Lower leg skin (tissue), 4 donors: Measurements from ENCODE around the gene PLPPR5. TPM values are rescaled to one million over a fixed set of nuclear protein-coding genes. Genes with fewer than 3 reads are reported as not detected.

Source experiments
- DNase-seq, 2 donors: peaks; one replicate each; pipeline ENCODE4 v3.0.0-alpha.2; 2019; ENCODE audit warnings: low spot score in 2 of 2
- H3K4me3 ChIP-seq: fragments of 200-600 bp; sonication (generic); 2 replicates; pipeline ENCODE4 v1.5.1; 2017; ENCODE audit warnings: mild to moderate bottlenecking, low read depth; ENCODE audit not compliant: poor library complexity, severe bottlenecking
- POLR2A ChIP-seq, 2 donors: fragments of 450-650 bp; IDR thresholded peaks; one replicate each; pipeline ENCODE4 v1.6.1; 2016 to 2017; ENCODE audit warnings: antibody characterized with exemption in 2 of 2, mild to moderate bottlenecking in 1 of 2, moderate library complexity in 1 of 2
- WGBS, 2 donors: methylation state at CpG; one replicate each; pipeline ENCODE4 v1.1.5; 2018; 5-methylcytosine and 5-hydroxymethylcytosine counted together
- intact Hi-C: fragments of 100-400 bp; cut with DNase I; formaldehyde crosslinking; loops from one replicate; pipeline ENCODE4 v1.15.0; 2023; ENCODE audit warnings: low total_unique reads
- total RNA-seq, 4 donors: library from RNA; depleted of rRNA; stranded (reverse); fragments of >200 nt; gene quantifications; one replicate each; pipeline ENCODE4 v1.1.0, GENCODE V29; 2016
- TF ChIP-seq, protein P1 (sequence below), 3 donors: fragments of 450-650 bp; IDR thresholded peaks; one replicate each; pipeline ENCODE4 v1.5.1; 2016; ENCODE audit warnings: antibody characterized with exemption in 3 of 3, mild to moderate bottlenecking in 3 of 3, moderate library complexity in 2 of 3

PLPPR5 gene
- total RNA-seq, 4 donors from 2014 or later, result 0.13 TPM; not detected in 3

GRCh38 chr1:98865796-98866195 is 138.9 kb downstream of the PLPPR5 start:
- 85 to 91% methylated on average over 1 of the region's 1 CpG for WGBS, 2 donors
- H3K4me3 ChIP-seq, result no peak overlapping the region
- DNase-seq, result no peak
- intact Hi-C loops, result no loop called here
- TF ChIP-seq, protein P1, sequence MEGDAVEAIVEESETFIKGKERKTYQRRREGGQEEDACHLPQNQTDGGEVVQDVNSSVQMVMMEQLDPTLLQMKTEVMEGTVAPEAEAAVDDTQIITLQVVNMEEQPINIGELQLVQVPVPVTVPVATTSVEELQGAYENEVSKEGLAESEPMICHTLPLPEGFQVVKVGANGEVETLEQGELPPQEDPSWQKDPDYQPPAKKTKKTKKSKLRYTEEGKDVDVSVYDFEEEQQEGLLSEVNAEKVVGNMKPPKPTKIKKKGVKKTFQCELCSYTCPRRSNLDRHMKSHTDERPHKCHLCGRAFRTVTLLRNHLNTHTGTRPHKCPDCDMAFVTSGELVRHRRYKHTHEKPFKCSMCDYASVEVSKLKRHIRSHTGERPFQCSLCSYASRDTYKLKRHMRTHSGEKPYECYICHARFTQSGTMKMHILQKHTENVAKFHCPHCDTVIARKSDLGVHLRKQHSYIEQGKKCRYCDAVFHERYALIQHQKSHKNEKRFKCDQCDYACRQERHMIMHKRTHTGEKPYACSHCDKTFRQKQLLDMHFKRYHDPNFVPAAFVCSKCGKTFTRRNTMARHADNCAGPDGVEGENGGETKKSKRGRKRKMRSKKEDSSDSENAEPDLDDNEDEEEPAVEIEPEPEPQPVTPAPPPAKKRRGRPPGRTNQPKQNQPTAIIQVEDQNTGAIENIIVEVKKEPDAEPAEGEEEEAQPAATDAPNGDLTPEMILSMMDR (IDR thresholded peaks at IDR 0.05), result no peak
- TF ChIP-seq POLR2A (IDR thresholded peaks at IDR 0.05), result no peak

GRCh38 chr1:98860329-98860728 is 144.3 kb downstream of the PLPPR5 start:
- TF ChIP-seq, protein P1 (IDR thresholded peaks at IDR 0.05), result no peak
- no peak for TF ChIP-seq POLR2A (IDR thresholded peaks at IDR 0.05)
- no peak overlapping the region for H3K4me3 ChIP-seq
- no peak for DNase-seq
- WGBS, 2 donors, result 22 to 30% methylated on average over 1 of the region's 1 CpG
- intact Hi-C loops, result no loop called here

GRCh38 chr1:98854137-98854536 is 150.5 kb downstream of the PLPPR5 start:
- intact Hi-C loops, result no loop called here
- no peak for DNase-seq
- no peak overlapping the region for H3K4me3 ChIP-seq
- WGBS, 2 donors, result 51 to 54% methylated on average over 4 of the region's 4 CpGs
- TF ChIP-seq, protein P1 (IDR thresholded peaks at IDR 0.05), result no peak
- TF ChIP-seq POLR2A (IDR thresholded peaks at IDR 0.05), result no peak

DNA sequence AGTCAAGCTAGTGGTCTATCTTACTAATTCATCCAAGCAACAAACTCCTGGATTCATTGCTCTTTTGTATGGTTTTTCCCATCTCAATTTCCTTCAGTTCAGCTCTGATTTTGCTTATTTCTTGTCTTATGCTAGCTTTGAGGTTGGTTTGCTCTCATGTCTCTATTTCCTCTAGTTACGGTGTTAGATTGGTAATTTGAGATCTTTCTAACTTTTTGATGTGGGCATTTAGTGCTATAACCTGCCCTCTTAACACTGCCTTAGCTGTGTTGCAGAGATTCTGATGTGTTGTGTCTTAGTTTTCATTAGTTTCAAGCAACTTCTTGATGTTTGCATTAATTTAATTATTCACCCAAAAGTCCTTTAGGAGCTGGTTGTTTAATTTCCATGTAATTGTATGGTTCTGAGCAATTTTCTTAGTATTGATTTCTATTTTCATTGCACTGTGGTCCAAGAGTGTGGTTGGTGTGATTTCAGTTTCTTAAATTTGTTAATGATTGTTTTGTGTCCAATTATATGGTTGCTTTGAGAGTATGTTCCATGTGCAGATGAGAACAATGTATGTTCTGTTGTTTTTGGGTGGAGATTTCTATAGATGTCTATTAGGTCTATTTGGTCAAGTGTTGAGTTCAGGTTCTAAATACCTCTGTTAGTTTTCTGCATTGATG is 154.6 kb downstream of the PLPPR5 start:
- DNase-seq, result no peak
- intact Hi-C loops, result no loop called here
- 33 to 79% methylated on average over 1 of the region's 1 CpG for WGBS, 2 donors

DNA sequence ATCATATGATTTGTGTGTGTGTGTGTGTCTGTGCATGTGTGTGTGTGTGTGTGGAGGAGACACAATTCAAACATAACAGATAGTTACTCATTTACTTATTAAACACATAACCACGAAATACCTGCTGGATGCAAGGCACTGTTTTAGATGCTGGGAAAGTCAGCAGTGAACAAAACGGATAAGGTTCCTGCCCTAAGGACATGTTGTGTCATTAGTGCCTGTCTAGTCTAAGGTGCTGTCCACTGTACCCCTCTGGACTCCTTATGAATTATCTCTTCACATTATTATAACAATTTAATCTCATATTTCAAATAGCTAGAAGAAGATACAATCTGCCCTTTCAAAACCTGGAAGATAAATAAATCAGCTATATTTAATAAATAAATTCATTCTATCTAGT is 162.4 kb downstream of the PLPPR5 start:
- intact Hi-C loops, result no loop called here
- no peak overlapping the region for H3K4me3 ChIP-seq
- TF ChIP-seq, protein P1 (IDR thresholded peaks at IDR 0.05), result no peak
- no peak for TF ChIP-seq POLR2A (IDR thresholded peaks at IDR 0.05)
- no peak for DNase-seq
- WGBS, 2 donors, result 42 to 56% methylated on average over 2 of the region's 2 CpGs

More for the DNA sequence above, 154.6 kb downstream of the PLPPR5 start:
- H3K4me3 ChIP-seq, result no peak overlapping the region
- TF ChIP-seq POLR2A (IDR thresholded peaks at IDR 0.05), result no peak
- TF ChIP-seq, protein P1 (IDR thresholded peaks at IDR 0.05), result no peak
